Measurements from ENCODE around the gene SOCS1. TPM values are rescaled to one million over a fixed set of nuclear protein-coding genes. Genes with fewer than 3 reads are reported as not detected.

SOCS1 gene
- total RNA-seq, 1 donor from 2014 or later = 0.26 TPM

DNA sequence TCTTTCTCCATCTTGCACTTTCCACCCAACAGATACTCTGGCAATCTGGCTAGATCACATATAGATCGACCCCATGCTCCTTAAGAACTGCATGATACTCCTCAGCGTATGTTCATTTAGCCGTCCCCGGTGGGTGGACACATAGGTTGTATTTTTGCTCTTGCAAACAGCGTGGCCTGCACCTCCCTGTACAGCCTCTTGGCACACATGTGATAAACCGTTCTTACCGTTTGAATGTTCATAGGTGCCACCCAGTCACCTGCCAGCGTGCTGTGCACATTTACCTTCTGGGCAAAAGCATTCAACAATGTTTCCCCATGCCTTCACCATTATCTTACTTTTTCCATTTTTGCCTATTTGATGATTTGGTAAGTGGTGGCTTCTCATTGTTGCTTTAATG lies 6.9 kb upstream of the SOCS1 start:
- no peak for DNase-seq (ENCODE audit: low read depth in 2 of 2)

DNA sequence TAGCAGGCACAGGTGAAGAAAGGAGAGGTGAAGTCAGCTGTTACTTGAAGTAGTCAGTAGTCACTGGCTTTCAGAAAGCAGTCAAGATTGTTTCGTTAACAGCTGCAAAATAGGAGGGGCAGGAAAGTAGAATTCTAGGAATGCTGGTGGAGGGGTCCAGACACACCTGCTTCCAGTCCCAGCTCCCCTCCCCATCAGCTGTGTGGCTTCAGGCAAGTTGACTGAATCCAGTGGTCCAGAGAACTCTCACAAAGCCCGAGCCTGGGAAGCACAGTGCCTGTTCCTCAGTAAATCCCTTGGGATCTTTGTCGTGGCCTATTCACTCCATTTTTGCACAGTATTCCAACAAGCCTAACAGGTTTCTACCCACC lies 4.6 kb upstream of the SOCS1 start:
- no peak for DNase-seq (ENCODE audit: low read depth in 2 of 2)

DNA sequence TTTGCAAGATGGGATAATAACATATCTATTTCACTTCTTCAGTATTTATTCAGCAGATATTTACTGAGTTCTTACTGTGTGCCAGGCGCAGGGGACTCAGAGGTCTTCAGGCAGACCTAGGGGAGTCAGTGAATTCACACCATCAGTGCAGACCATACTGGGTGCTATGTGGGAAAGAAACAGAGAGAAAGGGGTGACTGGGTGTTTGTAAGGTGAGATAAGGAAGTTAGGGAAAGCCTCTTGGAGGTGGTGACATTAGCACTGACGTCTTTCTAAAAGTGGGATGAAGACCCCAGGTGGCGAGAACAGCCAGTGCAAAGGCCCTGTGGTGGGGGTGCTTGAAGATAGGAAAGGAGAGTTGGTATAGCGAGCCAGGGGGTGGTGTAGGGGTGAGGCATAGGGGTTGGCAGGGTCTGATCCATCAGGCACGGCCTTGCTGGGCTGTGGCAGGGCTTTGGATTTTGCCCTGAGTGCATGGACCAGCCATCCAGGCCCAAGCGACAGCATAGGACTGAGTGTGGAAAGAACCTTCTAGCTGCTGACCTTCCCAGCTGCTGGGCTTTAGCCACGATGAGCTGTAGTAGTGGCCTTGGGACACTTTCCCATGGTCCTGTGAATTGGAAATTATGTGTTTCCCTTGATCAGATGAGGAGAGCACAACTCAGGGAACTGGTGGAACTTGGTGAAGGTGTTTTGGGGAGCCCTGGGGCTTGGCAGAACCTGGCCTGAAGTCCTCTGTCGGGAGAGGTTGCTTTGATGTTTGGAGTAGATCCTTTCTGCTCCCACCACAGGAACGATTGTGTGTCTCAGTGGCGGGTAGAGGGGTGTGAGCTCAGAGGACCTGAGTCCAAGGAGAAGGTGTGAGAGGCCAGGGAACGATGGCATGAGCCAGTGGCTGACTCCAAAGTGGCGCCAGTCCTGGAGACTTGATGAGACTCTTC lies 3.9 kb upstream of the SOCS1 start:
- DNase-seq (ENCODE audit: low read depth in 2 of 2) = no peak

DNA sequence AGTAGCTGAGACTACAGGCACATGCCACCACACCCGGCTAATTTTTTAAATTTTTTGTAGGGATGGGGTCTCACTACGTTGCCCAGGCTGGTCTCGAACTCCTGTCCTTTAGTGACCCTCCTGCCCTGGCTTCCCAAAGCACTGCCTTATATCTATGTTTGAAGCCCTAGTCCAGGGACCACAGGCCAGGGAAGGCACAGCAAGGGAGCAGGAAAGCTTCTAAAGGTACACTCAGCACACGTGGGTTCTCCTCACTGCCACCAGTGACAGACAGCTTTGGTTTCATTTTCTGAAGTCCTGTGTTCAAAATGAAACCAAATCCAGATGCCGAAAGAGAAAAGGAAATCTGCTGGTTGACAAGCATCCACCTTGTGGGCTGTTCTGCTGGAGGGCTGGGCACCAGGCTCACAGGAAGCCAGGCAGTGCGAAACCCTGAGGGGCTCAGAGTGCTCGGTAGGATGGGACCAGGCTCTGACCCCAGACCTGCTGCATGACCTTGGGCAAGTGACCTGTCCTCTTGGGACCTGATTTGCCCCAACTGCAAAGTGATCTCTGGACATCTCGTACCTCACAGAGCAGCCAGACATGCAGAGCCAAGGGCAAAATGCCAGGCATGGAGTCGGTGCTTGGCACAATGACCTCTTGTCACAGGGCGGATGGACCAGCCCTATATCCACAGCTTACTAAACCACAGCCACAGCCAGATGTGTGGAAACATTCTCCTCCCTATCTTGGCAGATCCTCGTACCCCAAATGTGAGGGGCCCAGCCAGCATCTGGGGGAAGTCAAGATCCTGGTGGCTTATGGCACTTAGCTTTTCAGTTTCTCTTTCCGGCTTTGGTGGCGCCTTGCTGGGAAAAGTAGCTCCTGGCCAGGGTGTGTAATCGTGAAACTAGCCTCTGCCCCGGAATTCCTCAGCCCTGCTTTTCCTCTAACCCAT lies 2.8 kb upstream of the SOCS1 start:
- DNase-seq (ENCODE audit: low read depth in 2 of 2) = no peak

DNA sequence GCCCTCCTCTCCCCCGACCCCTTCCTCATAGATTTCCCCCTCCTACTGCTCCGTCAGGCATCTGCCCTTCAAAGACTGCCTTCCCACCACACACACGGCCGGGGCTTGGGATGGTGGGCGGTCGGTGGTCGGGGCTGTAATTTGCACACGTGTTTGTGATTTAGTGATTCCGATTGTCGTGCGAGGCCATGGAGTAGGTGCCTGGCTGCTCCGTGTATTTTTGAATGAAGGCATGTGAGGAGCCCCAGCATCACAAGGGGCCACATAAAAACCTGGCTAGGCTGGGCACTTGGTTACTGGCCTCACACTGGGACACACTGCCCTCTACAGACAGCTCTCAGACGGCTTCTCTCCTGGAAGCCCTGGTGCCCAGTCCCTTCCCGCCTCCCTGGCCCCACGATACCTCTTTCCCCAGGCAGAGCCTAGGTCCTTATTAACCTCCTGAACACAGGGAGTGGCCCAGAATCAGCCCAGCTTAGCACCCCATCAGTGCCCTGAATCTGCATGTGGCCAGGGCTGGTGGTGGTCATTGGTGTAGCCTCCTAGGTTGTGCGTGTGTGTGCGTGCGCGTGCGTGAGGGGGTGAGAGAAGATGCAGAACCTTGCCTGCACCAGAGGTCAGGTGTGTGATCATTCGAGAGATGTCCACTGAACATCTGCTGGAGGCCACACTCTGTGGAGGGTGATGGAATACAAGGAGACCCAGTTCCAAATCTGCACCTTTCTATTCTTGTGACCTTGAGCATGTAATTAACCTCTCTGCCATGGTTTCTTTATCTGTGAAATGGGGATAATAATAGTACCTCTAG lies 1.3 kb upstream of the SOCS1 start:
- DNase-seq (ENCODE audit: low read depth in 2 of 2) = peak; percentile 56 to 81

DNA sequence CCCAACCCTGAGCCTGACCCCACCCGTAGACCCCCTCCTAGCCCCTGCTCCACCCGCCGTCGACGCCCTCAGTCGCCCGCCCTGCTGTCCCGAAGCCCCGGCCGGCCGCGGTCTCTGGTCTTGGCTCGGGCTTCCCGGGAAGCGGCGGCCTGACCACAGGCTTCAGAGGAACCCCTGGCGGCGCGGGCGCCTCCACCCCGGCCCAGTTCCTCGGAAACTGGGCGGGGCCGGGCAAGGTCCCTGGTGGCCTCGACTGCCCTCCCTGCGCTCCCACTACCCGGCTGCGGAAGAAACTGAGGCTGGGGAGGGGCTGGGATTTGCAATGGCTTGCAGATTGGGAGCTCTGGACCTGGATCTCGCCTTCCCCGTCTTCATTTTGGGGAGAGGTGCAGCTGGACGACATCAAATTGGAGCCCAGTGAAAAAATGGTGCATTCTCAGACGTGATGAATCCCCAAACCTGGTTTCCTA lies 692 bp upstream of the SOCS1 start:
- DNase-seq (ENCODE audit: low read depth in 2 of 2) = peak in 1 of 2 donors; percentile 31

DNA sequence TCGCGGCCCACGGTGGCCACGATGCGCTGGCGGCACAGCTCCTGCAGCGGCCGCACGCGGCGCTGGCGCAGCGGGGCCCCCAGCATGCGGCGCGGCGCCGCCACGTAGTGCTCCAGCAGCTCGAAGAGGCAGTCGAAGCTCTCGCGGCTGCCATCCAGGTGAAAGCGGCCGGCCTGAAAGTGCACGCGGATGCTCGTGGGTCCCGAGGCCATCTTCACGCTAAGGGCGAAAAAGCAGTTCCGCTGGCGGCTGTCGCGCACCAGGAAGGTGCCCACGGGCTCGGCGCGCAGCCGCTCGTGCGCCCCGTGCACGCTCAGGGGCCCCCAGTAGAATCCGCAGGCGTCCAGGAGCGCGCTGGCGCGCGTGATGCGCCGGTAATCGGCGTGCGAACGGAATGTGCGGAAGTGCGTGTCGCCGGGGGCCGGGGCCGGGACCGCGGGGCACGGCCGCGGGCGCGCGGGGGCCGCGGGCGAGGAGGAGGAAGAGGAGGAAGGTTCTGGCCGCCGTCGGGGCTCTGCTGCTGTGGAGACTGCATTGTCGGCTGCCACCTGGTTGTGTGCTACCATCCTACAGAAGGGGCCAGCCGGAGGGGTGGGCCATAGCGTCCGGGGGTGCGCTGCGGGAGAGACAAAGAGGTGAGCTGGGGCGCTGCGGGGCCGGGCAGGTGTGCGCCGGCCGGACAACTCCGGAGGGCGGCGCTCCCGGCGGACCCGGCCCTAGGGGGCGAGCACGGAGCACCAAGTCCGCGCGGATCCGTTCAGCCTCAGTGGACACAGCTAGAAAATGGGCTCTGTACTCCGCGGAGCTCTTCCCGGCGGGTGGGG lies 879 bp downstream of the SOCS1 start:
- DNase-seq (ENCODE audit: low read depth in 2 of 2) = peak in 1 of 2 donors; percentile 73

DNA sequence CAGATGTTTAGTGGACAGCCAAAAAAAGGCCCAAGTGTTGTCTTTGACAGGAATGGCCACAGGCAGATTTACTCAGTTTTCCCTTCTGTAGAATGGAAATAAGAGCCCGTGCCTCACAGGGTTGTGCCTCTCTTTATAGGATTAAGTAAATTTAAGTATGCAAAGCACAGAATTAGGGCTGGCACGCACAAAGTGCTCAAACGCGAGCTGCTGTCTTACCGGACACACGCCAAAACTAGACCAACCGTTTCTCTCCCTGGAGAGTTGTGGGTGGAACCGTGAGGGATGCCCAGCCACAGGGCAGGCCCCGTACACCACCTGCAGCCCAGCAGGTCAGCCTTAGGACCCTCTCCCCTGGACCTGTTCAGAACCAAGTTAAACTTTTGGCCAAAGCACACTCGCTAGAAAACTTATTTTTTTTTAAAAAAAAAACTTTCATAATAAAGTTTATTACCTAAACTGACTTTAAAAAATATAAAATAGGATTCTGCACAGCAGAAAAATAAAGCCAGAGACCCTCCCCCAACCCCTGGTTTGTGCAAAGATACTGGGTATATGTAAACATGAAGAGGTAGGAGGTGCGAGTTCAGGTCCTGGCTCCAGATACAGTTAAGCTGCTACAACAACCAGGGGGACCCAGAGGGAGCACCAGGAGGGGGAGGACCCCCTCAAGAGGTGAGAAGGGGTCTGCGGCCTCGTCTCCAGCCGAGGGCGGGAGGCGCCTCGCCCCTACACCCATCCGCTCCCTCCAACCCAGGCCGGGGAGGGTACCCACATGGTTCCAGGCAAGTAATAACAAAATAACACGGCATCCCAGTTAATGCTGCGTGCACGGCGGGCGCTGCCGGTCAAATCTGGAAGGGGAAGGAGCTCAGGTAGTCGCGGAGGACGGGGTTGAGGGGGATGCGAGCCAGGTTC lies 1.8 kb downstream of the SOCS1 start:
- DNase-seq (ENCODE audit: low read depth in 2 of 2) = no peak

DNA sequence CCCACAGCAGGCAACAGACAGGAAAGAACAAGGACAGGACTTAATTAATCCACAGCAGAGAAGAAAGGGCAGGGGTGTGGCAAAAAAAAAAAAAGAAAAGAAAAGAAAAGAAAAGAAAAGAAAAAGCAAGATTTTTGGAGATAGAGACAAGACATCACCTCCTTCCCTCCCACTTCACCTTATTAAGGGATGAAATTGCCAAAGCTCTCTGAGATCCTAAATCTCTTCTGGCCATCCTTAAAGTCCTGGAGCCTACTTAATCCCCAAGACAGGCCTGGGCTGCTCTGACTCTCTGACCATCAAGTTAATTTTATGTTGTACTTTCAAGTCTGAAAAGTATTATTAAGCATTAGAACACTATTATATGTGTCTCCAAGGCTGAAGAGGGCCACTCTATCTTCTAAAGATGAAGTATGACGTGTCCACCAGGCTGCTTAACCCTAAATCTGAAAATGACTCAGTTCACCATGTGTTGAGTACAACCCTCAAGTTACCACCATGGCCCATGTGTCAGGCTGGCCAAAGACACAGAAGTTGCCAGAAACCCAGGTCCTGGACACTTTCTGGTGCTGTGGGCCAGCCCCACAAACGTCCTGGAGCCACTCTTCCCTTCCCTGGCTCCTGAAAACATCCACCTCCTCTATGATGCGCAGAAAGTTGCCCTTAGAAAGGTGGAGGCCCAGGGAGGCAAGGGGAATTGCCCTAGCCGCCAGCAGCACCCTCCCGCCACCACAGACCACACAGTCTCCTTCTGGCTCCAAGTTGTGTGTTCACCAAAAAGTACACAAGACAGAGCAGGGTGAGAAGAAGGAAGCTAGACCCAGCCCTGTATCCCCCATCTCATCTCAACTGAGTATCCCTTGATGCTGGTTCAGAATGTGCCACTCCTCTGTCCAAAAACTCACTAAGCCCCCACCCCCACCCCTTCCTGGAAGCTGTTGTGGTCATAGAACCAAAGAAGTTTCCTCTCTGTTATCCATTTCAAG lies 2.7 kb downstream of the SOCS1 start:
- no peak for DNase-seq (ENCODE audit: low read depth in 2 of 2)

DNA sequence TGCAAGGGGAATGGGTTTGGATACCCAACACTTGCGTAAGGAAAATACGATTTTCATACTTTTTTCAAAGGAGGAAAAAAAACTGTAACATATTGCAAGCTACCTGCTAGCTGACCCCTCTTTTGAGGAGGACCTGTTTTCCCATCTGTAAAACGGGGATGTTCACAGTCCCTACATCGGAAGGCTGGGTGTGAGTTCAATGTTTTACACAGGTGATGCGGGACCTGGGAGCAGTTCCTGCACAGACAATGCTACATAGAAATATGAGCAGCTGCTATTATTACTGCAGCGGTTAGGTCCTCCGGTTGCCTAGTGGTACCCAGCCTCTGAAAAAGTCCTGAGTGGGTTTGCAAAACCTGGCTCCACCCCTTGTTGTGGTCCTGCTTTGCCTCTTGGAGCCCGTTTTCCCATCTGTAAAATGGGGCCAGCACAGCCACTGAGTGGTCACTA lies 3.5 kb downstream of the SOCS1 start:
- no peak for DNase-seq (ENCODE audit: low read depth in 2 of 2)

DNA sequence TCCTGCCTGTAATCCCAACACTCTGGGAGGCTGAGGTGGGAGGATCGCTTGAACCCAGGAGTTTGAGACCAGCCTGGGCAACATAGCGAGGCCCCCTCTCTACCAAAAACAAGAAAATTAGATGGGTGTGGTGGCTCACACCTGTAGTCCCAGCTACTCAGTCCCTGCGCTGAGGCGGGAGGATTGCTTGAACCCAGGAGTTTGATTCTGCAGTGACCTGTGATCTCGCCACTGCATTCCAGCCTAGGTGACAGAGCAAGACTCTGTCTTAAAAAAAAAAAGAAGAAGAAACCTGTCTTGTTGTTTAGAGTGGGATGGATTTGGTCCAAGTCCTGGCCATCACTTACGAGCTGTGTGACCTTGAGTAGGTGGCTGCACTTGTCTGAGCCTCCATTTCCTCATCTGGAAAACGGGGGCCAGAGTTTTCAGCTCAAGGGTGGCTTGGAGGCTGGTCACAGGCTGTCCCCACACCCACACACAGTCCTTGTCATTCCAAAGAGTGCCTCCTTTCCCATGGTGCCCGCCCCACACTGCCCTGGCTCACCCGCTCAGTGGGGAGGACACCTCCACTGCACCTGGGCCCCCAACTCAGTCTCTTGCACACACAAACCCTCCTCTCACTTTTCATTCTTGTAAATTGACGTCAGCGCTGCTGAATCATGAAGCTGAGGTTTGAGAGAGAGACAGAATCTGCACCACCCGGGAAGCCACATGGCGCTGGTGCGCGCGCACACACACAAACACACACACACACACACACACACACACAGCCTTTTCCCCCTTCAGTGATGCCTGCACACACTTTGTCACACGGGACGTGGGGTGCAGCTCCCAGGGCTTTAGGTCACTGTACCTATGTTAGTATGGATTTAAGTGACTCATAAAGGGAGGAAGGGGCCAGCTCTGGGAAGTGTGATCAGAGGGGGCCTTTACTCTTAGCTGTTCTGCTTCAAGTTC lies 4.2 kb downstream of the SOCS1 start:
- DNase-seq (ENCODE audit: low read depth in 2 of 2) = no peak

DNA sequence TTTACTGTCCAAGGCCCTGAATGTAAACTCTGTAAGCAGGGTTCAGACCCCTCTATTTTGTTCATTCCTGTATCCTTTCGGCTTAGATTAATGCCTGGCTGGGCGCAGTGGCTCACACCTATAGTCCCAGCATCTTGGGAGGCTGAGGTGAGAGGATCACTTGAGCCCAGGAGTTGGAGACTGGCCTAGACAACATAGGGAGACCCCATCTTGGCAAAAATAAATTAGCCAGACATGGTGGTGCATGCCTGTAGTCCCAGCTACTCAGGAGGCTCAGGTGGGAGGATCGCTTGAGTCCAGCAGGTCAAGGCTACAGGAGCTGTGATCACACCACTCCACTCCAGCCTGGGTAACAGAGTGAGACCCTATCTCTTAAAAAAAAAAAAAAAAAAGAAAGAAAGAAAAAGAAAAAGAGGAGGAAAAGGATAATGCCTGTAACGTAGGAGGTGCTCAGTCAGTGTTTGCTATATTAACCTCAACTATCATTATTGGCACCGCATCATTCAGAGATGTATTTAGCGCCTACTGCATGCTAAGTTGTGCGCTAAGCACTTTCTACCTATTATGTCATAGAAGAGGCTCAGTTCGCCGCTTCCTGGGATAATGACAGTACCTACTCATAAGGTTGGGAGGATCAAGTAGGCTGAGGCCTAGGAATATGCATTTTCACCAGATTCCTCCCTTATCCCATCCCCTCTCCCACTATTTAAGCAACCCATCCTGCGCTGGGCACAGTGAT lies 5.0 kb downstream of the SOCS1 start:
- no peak for DNase-seq (ENCODE audit: low read depth in 2 of 2)

DNA sequence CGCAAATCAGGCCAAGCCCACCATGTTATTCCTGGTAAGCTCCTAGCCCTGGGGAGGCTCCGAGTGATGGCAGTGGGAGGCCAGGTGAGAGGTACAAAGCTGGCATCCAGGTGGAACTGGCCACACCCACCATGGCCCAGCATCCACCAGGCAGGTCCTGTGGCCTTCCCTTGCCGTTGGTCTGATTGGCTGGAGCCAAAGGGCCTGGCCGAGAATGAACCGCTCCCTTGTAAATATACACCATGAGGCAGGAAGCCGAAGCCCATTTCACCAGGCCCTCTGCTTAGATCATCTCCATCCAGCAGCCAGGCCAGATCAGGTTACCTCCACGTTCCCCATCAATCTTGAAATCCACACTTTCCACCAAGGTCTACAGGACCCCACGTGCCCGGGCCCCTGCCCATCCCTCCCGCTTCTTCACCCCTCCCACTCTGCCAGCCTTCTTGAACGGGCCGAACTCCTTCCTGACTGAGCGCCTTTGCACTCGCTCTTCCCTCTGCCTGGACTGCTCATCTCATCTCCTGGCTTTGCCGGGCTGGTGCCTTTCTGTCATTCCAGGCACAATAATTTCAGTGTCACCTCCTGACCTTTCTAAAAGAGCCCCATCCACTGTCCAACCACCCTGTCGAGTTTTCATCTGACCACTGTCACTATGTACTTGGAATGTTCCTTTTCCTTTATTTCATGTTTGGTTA lies 5.8 kb downstream of the SOCS1 start:
- no peak for DNase-seq (ENCODE audit: low read depth in 2 of 2)

DNA sequence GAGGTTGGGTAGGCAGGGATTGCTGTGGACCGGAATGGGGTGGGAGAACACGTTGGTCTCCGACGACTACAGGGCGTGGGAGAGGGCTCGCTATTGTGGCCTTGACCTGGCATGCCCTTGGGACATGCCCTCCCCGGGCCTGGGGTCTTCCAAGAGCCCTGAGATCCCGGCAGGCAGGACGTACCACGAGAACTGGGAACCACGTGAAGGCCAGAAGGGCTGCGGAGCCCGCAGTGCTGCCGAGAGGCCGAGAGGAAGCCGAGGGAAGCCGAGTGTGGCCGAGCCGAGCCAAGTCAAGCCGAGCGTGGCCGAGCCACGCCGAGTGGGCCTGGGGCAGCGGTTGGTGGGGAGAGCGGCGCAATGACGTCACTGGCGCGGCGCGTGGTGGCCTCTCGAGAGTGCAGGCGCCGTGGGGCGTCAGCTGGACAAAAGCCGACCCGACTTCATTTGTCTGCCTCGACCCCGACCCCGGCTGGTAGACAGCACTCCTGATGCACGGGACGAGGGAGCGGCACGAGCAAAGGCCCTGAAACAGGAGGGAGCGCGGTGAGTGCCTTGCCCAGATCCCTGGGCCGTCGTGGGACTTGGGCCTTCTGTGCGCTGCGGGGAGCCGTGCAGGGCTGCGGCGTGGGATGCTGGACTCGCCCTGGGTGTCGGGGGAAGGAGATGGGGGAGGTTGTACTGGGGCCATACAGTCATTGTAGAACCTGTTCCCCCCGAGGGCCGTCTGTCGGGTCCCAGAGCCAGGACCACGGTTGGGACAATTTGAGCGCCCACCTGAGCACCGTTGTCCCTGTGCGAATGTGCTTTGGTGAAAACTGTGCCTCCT lies 6.6 kb downstream of the SOCS1 start:
- no peak for DNase-seq (ENCODE audit: low read depth in 2 of 2)

DNA sequence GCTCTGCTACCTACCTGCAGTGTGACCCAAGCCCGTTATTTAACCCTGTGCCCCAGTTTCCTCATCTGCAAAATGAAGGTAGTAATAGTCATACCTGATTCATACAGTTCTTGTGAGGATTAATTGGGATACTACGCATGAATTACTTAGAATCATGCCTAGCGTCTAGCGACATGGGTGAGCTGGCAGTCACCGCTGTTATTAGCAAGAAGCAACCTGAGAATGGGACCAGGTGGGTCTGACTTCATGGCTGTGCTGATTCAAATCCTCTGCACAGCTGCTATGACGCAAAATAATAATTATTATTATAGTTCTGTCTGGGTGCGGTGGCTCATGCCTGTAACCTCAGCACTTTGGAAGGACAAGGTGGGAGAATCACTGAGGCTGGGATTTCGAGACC lies 7.9 kb downstream of the SOCS1 start:
- DNase-seq (ENCODE audit: low read depth in 2 of 2) = no peak

Data from dermis microvascular lymphatic vessel endothelial cell (primary cell).